Stimulated activated naive B cell treated with anti-CD40 and anti-IgM and Interleukin-4, amounts not matched to agents 10 μg/mL and 1 μg/mL and 100 μg/mL, for 72 hours (primary cell): Measurements from ENCODE around the gene CLCA2.

Source experiments
- ATAC-seq, 2 donors: fragments of 150-1000 bp; cut with Tn5 transposase; replicated peaks; 2 replicates each; pipeline ENCODE4 v1.10.0; 2021; ENCODE audit warnings: moderate library complexity in 1 of 2
- DNase-seq: peaks from one replicate; pipeline ENCODE4 v3.0.0; 2021
- H3K27ac Mint-ChIP-seq: one replicate; pipeline ENCODE4 v1.8.0; 2022; ENCODE audit warnings: mild to moderate bottlenecking, mixed read lengths
- H3K27me3 Mint-ChIP-seq, 2 donors: one replicate each; pipeline ENCODE4 v1.8.0; 2022; ENCODE audit warnings: mixed read lengths in 2 of 2
- H3K36me3 Mint-ChIP-seq, 2 donors: one replicate each; pipeline ENCODE4 v1.8.0; 2022; ENCODE audit warnings: mixed read lengths in 2 of 2, mild to moderate bottlenecking in 1 of 2
- H3K4me1 Mint-ChIP-seq, 2 donors: one replicate each; pipeline ENCODE4 v1.8.0; 2022; ENCODE audit warnings: mixed read lengths in 2 of 2, mild to moderate bottlenecking in 1 of 2
- H3K4me3 Mint-ChIP-seq, 2 donors: one replicate each; pipeline ENCODE4 v1.8.0; 2022; ENCODE audit warnings: mild to moderate bottlenecking in 2 of 2, mixed read lengths in 2 of 2, moderate library complexity in 1 of 2
- H3K9me3 Mint-ChIP-seq, 2 donors: one replicate each; pipeline ENCODE4 v1.8.0; 2022; ENCODE audit warnings: mixed read lengths in 2 of 2, mild to moderate bottlenecking in 1 of 2

The CLCA2 gene

GRCh38 chr1:86503406-86504136 lies 79.6 kb downstream of the CLCA2 start:
- DNase-seq (no peak), ATAC-seq (no peak)
- H3K36me3 Mint-ChIP-seq = no peaks in the 10 kb centered on the region
- H3K4me3 Mint-ChIP-seq = peak overlapping the region in 1 of 2 donors; percentile 36
- peaks cover 5 to 11% of the 10 kb centered on the region in 2 donors for H3K4me1 Mint-ChIP-seq
- H3K9me3 Mint-ChIP-seq = no peaks in the 10 kb centered on the region
- H3K27me3 Mint-ChIP-seq = peaks cover 15 to 18% of the 10 kb centered on the region in 2 donors
- no peak overlapping the region for H3K27ac Mint-ChIP-seq

GRCh38 chr1:86504137-86504479 lies 80.1 kb downstream of the CLCA2 start:
- H3K9me3 Mint-ChIP-seq = no peaks in the 10 kb centered on the region
- H3K36me3 Mint-ChIP-seq = no peaks in the 10 kb centered on the region
- H3K27me3 Mint-ChIP-seq = peaks cover 14 to 15% of the 10 kb centered on the region in 2 donors
- DNase-seq (no peak), ATAC-seq (no peak)
- no peak overlapping the region for H3K27ac Mint-ChIP-seq
- peaks cover 5 to 11% of the 10 kb centered on the region in 2 donors for H3K4me1 Mint-ChIP-seq
- H3K4me3 Mint-ChIP-seq = peak overlapping the region in 1 of 2 donors; percentile 6

GRCh38 chr1:86504895-86505563 lies 81.1 kb downstream of the CLCA2 start:
- H3K4me1 Mint-ChIP-seq = peaks cover 5 to 11% of the 10 kb centered on the region in 2 donors
- ATAC-seq (no peak), DNase-seq (no peak)
- no peak overlapping the region for H3K4me3 Mint-ChIP-seq
- peaks cover 14 to 15% of the 10 kb centered on the region in 2 donors for H3K27me3 Mint-ChIP-seq
- no peaks in the 10 kb centered on the region for H3K36me3 Mint-ChIP-seq
- H3K27ac Mint-ChIP-seq = no peak overlapping the region
- no peaks in the 10 kb centered on the region for H3K9me3 Mint-ChIP-seq

- Mint-ChIP-seq H3K36me3 (no peaks in the 10 kb centered on the region), H3K4me1 (peaks cover 5 to 11% of the 10 kb centered on the region in 2 donors), H3K4me3 (no peak overlapping the region), H3K9me3 (no peaks in the 10 kb centered on the region), H3K27me3 (peaks cover 14 to 15% of the 10 kb centered on the region in 2 donors), H3K27ac (no peak overlapping the region)
- DNase-seq (no peak), ATAC-seq (no peak)
Observed at GRCh38 chr1:86505564-86505902, 81.6 kb downstream of the CLCA2 start.
